ENCODE results near the gene DYNLT1. TPM values are rescaled to one million over a fixed set of nuclear protein-coding genes. Genes with fewer than 3 reads are reported as not detected.

Gene DYNLT1
- 100 to 1,000 TPM in 4 of 7 donors, 10 to 100 TPM in 3; 50.0 to 115 (median 102) TPM for total RNA-seq
- polyA plus RNA-seq: 100 to 1,000 TPM; 114 to 217 TPM
- long read RNA-seq, donor 1, transcript DYNLT1-203 (5 exons, 726 nt): major isoform, 26 of 44 reads
- long read RNA-seq, donor 1, partial matches to known transcripts: 3 of 44 reads
- long read RNA-seq, donor 1, other reads (novel, unspliced or antisense): 11 of 44 reads
- long read RNA-seq, donor 2, transcript DYNLT1-201 (3 exons, 774 nt): minor isoform, 5 of 159 reads
- long read RNA-seq, donor 2, transcript DYNLT1-203 (5 exons, 726 nt): major isoform, 131 of 159 reads
- long read RNA-seq, donor 2, partial matches to known transcripts: 16 of 159 reads
- long read RNA-seq, donor 2, other reads (novel, unspliced or antisense): 7 of 159 reads
- long read RNA-seq, donor 3, transcript DYNLT1-203 (5 exons, 726 nt): major isoform, 48 of 63 reads
- long read RNA-seq, donor 3, partial matches to known transcripts: 4 of 63 reads
- long read RNA-seq, donor 3, other reads (novel, unspliced or antisense): 10 of 63 reads

DNA sequence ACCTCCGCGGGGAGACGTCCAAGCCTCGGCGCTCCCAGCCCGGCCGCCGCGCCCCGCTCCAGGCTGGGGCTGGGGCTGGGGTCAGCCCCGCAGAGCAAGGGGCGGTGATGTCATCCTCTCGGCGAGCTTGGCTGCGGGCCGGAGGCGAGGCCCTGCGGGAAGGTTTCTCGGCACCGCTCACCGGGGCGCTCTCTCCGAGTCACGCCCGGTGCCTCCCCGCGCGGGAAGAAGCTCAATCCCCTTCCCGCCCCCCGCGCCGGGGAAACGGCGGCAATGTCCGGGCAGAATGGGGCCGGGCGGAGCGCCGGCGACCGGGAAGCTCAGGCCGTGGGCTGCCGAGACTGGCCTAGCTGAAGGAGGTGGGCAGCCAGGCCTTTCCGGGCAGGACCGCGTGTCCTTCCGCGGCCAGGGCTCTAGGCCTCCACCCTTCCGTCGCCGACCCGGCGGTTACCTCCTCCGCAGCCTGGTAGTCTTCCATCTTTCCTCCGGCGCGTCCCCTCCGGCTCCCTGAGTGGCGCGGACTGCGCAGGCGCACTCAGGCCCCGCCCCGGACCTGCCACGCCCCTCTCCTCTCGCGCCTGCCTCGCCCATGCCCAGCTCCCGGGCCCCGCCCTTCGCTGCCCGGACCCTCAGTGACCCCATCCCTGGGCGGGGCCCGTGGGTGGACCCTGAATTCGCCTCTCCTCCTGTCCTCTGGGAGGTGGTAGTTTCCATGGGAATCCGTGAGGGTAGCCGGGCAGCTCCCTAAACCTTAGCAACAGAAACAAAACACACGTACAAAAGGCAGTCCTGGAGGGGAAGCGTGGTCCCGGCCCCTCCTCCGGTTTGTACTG lies at the start of gene DYNLT1:
Gene DYNLT1, minus strand, starts transcription at position 513 of the 833 bp plus-strand sequence. Its CDS starts 35 bp downstream, at position 478.
- intact Hi-C loops (cut with DNase I): no loop called here
- H3K9me3 ChIP-seq: no peaks in the 10 kb centered on the region
- peak within 1 kb of the TSS; percentile 82 for H3K4me3 ChIP-seq
- no peaks in the 10 kb centered on the region for H3K36me3 ChIP-seq
- peak within 1 kb of the TSS; percentile 68 to 88 for H3K27ac ChIP-seq
- H3K27me3 ChIP-seq: no peaks in the 10 kb centered on the region
- H3K4me1 ChIP-seq (ENCODE audit: insufficient read depth): peaks cover 9% of the 10 kb centered on the region
- WGBS, 3 donors: 0 to 1% (median 0%) methylated on average over 45 to 81 of the region's 81 CpGs
- peak; percentile 96 for TF ChIP-seq POLR2A (IDR thresholded peaks at IDR 0.05)
- TF ChIP-seq CTCF (IDR thresholded peaks at IDR 0.05): no peak
- TF ChIP-seq EP300 (IDR thresholded peaks at IDR 0.05): peak; percentile 77
- DNase-seq: peak; percentile 90 to 97 (median 94)

- Histone ChIP-seq H3K9me3 (no peaks in the 10 kb centered on the region), H3K27ac (no peak overlapping the region), H3K36me3 (no peaks in the 10 kb centered on the region), H3K4me3 (no peak overlapping the region), H3K4me1 (ENCODE audit: insufficient read depth) (peaks cover 4% of the 10 kb centered on the region), H3K27me3 (no peaks in the 10 kb centered on the region)
- intact Hi-C loops (cut with DNase I): loop anchor here in 2 of 4 donors (5.0 to 10.0 kb wide), 2 partner anchors 84 to 472 kb away; no protein-coding TSS in a partner anchor
- TF ChIP-seq CTCF (IDR thresholded peaks at IDR 0.05): no peak
- TF ChIP-seq EP300 (IDR thresholded peaks at IDR 0.05): no peak
- TF ChIP-seq POLR2A (IDR thresholded peaks at IDR 0.05): no peak
- no peak for DNase-seq
- WGBS, 3 donors: 85 to 88% (median 86%) methylated on average over 1 of the region's 1 CpG
These were observed 44.3 kb upstream of the DYNLT1 start for GRCh38 chr6:158688860-158689259.

GRCh38 chr6:158687506-158687905 lies 43.0 kb upstream of the DYNLT1 start:
- H3K27ac ChIP-seq: no peak overlapping the region

More at GRCh38 chr6:158687506-158687905, 43.0 kb upstream of the DYNLT1 start:
- Histone ChIP-seq H3K27me3 (no peaks in the 10 kb centered on the region), H3K36me3 (no peaks in the 10 kb centered on the region), H3K4me1 (ENCODE audit: insufficient read depth) (peaks cover 4% of the 10 kb centered on the region), H3K4me3 (no peak overlapping the region), H3K9me3 (no peaks in the 10 kb centered on the region)
- no peak for DNase-seq
- no peak for TF ChIP-seq EP300 (IDR thresholded peaks at IDR 0.05)
- no peak for TF ChIP-seq CTCF (IDR thresholded peaks at IDR 0.05)
- TF ChIP-seq POLR2A (IDR thresholded peaks at IDR 0.05): no peak
- intact Hi-C loops (cut with DNase I): loop anchor here in 2 of 4 donors (5.0 to 10.0 kb wide), 2 partner anchors 83 to 470 kb away; no protein-coding TSS in a partner anchor
- WGBS, 3 donors: 92 to 93% (median 92%) methylated on average over 4 of the region's 4 CpGs

Measured in ovary (tissue), 10 donors.